Measurements from ENCODE around the gene NUP188. TPM values are rescaled to one million over a fixed set of nuclear protein-coding genes. Genes with fewer than 3 reads are reported as not detected.

Gene NUP188
- total and polyA plus RNA-seq, 10 of the 15 experiments (the other 5 are each of a cell fraction or from before 2014, with no cell fraction given), result 1.4 to 73.7 (median 48.9) TPM

- no peak for ATAC-seq
- TF ChIP-seq CBX5 (IDR thresholded peaks at IDR 0.05; ENCODE audit: low read depth) (no peak), REST (IDR thresholded peaks at IDR 0.05; ENCODE audit: low read depth, low read length) (no peak), FOXK2 (IDR thresholded peaks at IDR 0.05) (no peak), MEF2B (IDR thresholded peaks at IDR 0.05; ENCODE audit: partially characterized antibody, poor library complexity, severe bottlenecking) (no peak), SUZ12 (IDR thresholded peaks at IDR 0.05; ENCODE audit: unreplicated experiment) (no peak), EED (IDR thresholded peaks at IDR 0.05; ENCODE audit: low read depth) (no peak), FOS (IDR thresholded peaks at IDR 0.05; ENCODE audit: borderline replicate concordance, extremely low read depth, insufficient read length) (no peak), EGR1 (IDR thresholded peaks at IDR 0.05; ENCODE audit: borderline replicate concordance in 1 of 2, low read depth in 2 of 2, low read length in 2 of 2) (no peak), CEBPB (IDR thresholded peaks at IDR 0.05; ENCODE audit: borderline replicate concordance in 1 of 2, low read depth in 2 of 2, low read length in 2 of 2) (no peak), YY1 (IDR thresholded peaks at IDR 0.05; ENCODE audit: low read depth, low read length) (no peak), MXI1 (IDR thresholded peaks at IDR 0.05; ENCODE audit: low read depth, low read length) (no peak), POLR2AphosphoS5 (IDR thresholded peaks at IDR 0.05; ENCODE audit: low read length) (no peak), IKZF1 (conservative IDR thresholded peaks at IDR 0.05) (no peak), ASH2L (IDR thresholded peaks at IDR 0.05; ENCODE audit: borderline replicate concordance, low read depth) (no peak), RCOR1 (conservative IDR thresholded peaks at IDR 0.05; ENCODE audit: low read depth, low read length) (no peak)
- BruUV-seq (replicated peaks), result no TSS peak
- no peak for FAIRE-seq
- H3K27ac ChIP-seq (ENCODE audit: control insufficient read depth, insufficient read depth), result no peak overlapping the region
- no peaks in the 10 kb centered on the region for H3K79me2 ChIP-seq (ENCODE audit: control insufficient read depth, insufficient read depth, low read length)
- no peaks in the 10 kb centered on the region for H4K20me1 ChIP-seq (ENCODE audit: control insufficient read depth, insufficient read depth)
- ChIA-PET CTCF (interaction anchor here (1.2 to 8.0 kb wide), 3 partner anchors 13 to 58 kb away, joined by 4 to 158 read pairs (median 5); no protein-coding TSS in a partner anchor), SMC1A (ENCODE audit: uncharacterized antibody, unreplicated experiment) (interaction anchor here (1.4 to 2.4 kb wide), 2 partner anchors 60 to 62 kb away, joined by 3 to 7 read pairs; no protein-coding TSS in a partner anchor), RAD21 (ENCODE audit: unreplicated experiment) (interaction anchor here (1.4 to 4.2 kb wide), 2 partner anchors 61 to 105 kb away, joined by 3 to 23 read pairs; partner anchors contain the start of gene ENDOG), POLR2A (no interaction called here)
- H3K36me3 ChIP-seq (ENCODE audit: control insufficient read depth in 2 of 2, insufficient read depth in 2 of 2, low read length in 1 of 2), result no peaks in the 10 kb centered on the region
- H3K27me3 ChIP-seq (replicated peaks in 1 of 2; ENCODE audit: control insufficient read depth in 2 of 2, insufficient read depth in 2 of 2, low read length in 1 of 2), result no peaks in the 10 kb centered on the region
- 75% methylated on average over 6 of the region's 6 CpGs for WGBS (ENCODE audit: insufficient coverage, insufficient replicate concordance, low lambda C conversion rate, missing lambda C conversion rate)
- DNase-seq (ENCODE audit: low read depth, low spot score), result no peak
- no peak overlapping the region for H3K4me2 ChIP-seq (ENCODE audit: control insufficient read depth, insufficient read depth)
- no peaks in the 10 kb centered on the region for H3K9me3 ChIP-seq (replicated peaks; ENCODE audit: control insufficient read depth, insufficient read depth, low read length)
- H3K4me3 ChIP-seq, result no peak overlapping the region
- H3K9ac ChIP-seq (ENCODE audit: control insufficient read depth, insufficient read depth, low read length), result no peak overlapping the region
- intact Hi-C loops (cut with micrococcal nuclease; ENCODE audit: unreplicated experiment) (no loop called here), in situ Hi-C loops (cut with MboI) (no loop called here)
- H3K4me1 ChIP-seq (ENCODE audit: control insufficient read depth, insufficient read depth, low read length), result no peaks in the 10 kb centered on the region
- no peak overlapping the region for H2AFZ ChIP-seq (ENCODE audit: control insufficient read depth, low read depth, low read length)
Observed at GRCh38 chr9:128923493-128923883, 24.0 kb upstream of the NUP188 start.

Measured in GM12878 (cell line).